HG03520 (cell line): ENCODE measurements around the gene DUSP22.
A peak's percentile ranks its signal among the peaks of the same experiment; 100 is the strongest.

Experiments used
- ATAC-seq: cut with Tn5 transposase; IDR thresholded peaks from one replicate; pipeline ENCODE4 v1.9.1; 2021; ENCODE audit warnings: mild to moderate bottlenecking, moderate library complexity; ENCODE audit not compliant: unreplicated experiment

Gene DUSP22

DNA sequence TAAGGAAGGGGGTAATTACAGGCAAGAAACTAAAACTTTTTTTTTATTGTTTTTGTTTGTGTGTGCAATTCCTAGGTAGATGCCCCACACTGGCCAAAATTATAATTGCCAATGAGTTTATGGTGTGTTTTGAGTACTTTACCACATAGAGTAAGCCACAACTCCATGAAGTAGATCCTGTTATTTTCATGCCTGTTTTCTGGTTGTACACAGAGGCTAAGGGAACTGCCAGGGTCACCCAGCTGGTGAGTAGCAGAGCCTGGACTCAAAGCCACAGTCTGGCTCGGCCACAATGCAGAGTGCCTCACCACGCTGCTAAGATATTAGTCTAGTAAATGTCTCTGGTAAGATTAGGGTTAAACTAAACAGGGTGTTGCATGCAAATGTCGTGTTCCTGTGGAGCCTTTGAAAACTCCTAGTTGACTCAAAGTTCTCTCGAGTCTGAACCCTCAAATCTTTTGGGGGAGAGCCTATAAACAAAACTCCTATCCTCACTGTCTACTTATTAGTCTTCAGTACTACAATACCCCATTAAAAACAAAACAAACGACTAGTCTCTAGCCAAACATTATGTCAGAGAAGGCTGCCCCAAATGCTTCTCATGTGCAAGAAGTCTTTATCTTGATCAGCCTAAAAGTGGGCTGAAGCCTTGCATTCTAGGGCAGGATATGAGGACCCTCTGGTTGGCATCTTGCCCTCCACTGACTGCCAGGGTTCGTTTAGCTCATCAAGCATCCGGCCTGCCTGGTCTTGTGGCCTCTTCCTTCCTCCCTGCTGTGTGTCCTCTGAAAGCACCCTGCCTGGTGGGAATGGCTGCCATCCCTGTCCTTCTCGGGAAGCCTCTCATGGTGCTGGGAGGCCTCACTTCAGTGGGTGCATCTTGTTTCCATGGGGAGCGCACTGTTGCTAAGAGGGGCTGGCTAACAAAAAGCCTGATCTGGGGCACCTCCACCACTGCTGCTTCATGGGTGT, 4.2 kb downstream of the DUSP22 start:
- peak; percentile 17 for ATAC-seq

DNA sequence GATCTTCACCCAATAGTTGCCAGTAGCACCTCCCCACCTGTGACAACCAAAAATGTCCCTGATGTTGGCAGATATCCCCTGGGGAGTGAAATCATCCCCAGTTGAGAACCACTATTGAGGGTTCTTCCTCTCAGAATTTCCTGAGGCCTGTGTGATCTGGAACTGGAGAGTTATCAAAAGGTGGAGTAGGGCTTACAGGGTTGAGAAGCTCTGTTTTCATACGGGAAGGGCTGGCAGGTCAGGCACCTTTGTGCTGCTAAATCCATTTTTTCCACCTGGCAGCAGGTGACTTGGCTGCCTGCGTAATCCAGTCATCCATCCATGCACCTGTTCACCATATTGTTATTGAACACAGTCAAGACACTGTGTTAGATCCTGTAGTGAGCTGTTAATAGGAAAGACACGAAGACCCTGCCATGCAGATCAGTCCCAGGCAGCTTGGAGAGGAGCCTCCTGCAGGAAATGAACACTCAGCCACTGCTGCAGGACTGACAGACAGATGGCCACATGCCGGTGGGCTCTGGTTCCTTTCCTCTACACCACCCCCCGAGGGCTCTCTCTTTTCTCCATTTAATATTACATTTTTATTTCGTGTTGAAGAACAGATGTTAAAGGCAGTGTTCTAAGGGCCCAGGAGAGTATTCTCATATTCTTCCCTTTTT, 5.4 kb downstream of the DUSP22 start:
- no peak for ATAC-seq

DNA sequence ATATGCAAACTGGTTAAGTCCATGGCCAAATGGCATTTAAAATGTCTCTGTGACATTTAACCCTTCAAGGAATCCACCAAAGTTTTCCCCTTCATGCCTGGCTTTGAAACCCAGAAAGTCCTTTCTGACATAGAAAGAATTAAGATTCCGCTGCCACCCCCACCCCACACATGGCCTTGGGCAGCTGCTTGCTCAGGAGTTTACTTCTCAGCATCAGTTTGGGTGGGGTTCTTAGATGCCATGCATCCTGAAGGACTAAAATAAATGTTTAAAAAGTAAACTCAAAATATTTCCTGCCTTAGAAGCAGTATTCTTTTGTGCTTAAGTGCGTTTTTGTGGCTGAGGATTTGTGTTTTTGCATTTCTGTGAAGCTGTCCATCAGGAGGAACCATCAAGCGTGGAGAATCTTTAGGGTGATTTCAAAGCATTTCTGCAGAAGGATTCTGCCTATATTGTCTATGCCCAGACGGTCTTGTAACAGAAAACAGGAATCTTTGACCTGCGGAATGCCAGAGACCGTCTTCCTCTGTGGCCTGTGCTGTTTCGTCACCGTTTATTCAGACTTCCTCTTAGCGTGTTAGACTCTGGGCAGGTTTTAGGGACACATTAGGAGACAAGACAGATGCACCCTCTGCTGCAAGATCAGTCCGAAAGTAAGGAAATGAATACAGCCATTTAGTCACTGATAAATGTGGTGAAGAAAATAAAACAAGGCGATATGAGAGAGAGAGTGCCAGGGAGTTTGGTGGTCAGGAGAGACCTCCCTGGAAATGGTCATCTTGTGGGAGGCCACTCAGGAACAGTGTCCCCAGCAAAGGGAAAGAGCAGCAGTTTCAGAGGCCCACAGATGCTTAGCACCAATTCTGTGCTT, 6.2 kb downstream of the DUSP22 start:
- ATAC-seq = no peak

DNA sequence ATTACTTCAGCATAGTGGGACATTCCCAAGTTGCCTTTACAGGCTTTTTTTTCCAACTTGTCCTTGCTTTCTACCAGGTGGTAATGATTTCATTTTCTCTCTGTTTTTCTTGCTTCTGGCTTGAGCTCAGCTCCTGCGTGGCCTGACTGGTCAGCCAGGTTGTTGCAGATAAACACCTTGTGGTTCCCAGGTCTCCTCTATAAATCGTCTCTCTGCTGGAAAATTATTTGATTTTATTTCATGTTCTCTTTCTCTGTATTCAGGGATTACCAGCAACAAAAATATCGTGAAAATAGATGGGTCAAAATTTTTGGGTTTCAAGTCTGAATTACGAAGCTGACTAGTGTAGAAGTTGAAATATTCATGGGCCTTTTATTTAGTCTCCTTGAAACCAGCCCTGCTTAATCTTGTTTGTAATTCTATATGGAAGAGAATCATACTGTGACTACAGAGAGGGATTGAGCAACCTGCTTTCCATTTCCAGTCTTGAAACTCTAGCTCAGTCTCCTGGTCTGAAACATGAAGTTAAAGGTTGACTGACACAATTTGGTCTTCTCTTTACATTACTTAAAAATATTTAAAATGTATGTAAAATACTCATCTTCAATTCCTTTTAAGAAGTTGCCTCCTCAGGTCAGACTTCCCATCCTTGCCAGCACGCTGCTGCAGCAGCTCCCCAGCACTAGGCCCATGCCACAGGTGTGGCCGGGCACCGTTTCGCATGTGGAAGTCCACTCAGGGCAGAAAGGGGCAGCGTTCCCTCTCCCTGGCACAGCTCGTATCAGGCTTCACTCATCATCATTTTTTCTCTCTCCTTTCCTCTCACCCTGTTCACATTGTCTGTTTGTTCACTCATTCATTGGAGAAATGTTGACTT, 7.1 kb downstream of the DUSP22 start:
- ATAC-seq = no peak

DNA sequence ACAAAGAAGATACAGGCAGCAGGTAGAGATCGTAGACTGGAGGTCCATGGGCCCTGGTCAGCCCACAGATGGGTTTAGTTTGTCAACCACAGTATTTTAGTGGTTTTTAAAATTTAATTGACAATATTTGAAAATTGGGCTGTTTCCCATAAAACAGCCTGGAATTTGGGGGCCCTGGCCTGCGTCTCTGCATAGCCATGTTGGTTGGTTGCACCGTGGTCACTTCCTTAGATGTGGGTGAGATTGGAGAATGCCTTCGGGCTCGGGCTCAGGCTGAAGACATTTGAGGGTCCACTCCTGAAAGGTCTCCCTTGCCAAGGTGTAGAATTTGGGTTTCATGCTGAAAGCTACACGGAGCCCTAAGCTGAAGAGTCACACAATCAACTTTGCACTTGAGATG, 7.7 kb downstream of the DUSP22 start:
- no peak for ATAC-seq

DNA sequence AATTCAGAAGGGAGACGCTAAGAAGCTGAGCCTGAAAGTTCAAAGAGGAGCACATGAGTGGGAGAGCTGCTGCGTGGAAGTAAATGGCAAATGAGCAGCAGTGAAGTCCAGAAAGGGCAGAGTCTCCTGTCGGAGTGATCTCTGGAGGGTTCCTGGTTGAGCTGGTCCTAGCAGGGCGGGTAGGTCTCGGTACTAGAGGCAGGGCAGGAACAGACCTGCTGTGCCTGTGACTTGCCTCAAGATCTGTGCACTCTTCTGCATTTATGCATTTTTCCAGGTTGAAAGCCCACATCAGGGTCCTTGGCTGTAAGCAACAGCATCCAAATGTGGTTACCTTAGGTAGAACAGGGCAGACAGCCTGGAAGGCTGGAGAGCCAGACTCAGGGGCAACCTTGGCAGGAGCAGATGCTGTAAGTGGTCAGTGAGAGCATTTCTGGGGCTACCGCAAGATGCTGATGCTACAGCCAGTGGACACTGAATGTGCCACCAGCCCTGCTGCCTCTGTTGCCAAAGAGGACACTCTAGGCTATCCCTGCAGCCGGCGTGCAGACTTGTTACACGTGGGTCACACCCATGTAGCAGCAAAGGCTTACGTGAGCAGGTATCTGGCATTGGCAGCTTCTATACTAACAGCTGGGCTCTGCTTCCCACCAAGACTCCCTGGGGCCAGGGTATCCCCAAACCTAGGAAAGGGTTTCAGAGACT, 8.4 kb downstream of the DUSP22 start:
- no peak for ATAC-seq

DNA sequence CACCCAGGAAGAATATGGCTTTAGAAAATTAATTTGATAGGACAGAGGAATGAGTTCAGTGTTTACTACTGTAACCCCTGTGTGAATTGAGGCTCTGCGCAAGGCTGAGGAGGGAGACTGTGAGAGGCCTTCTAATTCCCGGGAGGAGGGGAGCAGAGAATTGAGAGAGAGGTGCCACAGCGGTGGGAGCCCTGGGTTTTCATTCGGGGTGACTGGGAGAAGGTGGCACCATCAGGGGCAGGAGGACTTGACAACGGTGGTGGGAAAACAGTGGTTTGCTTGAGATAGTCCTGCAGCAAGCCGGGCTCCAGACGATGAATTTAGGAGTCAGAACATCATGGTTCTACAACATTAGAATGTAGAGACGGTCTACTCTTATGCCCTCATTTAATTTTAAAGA, 9.2 kb downstream of the DUSP22 start:
- ATAC-seq = no peak

DNA sequence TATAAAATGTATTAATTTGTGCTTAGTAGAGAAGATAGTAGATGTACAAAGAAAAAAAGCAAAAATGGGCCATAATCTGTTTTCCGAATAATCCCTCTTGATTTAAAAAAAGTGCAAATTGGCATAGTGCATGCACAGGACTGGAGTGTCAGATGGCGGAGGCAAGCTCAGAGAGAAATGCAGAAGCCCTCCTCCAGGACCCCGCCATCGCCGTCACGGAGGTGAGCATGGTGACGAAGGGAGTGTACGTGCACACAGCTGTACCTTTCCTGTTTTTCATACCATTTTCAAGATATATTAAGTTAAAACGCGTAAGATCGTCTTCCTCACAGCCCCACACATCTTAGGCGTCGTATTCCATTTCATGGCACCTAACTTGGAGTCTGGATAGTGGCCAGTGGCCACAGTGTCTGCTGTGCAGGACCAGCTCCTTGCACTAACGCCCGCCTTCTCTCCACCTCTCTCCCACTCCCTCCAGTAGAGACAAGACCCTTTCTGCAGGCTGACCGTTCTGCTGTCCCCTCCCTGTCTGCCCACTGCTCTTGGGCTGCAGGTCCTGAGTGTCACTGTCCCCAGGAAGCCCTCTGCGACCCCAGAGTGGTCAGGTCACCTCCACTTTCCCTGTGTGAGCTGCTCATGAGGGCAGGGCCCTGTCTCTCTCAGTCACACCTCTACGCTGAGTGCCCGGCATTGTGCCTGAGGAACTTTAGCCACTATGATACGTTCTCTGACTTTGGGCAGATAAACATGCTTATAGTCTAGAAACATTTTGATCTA, 9.8 kb downstream of the DUSP22 start:
- no peak for ATAC-seq

DNA sequence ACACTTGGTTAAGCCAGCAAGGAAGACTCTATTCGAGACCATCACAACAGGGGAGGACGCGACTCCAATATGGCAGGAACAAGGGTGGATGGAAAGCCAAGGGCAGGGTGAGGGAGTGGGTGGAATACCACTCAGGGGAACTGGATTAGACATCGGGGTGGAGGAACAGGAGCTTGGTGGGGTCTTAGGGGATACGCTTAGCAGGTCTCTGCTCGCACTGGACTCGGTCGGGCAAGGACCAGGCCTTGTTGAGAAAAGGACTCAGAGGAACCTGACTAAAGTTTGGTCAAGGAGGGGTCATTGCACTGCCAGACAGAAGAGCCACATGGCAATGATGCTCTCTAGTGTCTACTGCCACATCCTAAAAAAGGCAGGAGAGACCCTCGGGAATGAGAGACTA, 10.5 kb downstream of the DUSP22 start:
- no peak for ATAC-seq

DNA sequence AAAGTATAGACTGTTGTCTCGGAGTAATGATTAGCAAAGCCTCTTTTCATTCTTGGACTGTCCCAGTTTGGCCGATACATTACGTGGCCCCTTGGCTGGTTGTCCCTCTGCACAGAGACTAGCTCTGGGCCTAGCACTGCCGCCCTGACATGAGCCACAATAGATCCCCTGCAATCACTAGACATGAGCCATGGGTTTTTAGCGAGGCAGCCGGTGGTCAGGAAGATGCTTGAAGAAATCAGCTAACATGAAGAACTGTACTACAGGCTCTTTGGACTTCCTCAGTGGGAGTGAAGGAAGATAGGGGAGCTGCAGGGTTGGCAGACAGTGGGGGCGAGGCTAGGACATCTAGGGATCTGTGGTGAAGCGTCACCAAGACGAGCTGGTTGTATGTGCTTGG, 11.0 kb downstream of the DUSP22 start:
- no peak for ATAC-seq

DNA sequence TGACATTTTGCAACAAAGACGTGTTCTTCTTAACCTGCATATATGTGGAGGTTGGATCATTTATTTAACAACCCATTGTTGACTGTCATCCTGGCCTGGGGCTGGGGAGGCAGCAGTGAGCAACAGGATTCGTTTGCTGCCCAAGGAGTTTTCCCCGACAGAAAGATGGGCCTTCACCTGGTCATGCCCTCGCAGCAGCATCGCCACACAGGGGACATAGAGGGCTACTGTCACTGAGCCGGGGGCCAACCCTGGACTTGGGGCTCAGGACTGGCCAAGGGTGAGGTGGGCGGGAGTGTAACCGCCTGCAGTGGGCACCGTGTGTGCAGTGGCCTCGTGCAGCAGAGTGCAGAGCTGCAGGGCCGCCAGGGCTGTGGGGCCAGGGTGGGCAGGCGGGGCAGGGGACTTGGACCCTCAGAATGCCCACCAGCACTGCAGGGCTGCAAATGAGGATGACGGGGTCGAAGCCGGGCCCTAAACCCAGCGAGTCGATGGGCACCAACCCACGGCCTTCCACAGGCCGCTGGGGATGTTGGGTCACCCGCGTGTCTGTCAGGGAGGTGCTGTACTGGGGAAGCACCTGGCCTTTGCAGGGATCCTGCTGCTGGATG, 11.8 kb downstream of the DUSP22 start:
- no peak for ATAC-seq

DNA sequence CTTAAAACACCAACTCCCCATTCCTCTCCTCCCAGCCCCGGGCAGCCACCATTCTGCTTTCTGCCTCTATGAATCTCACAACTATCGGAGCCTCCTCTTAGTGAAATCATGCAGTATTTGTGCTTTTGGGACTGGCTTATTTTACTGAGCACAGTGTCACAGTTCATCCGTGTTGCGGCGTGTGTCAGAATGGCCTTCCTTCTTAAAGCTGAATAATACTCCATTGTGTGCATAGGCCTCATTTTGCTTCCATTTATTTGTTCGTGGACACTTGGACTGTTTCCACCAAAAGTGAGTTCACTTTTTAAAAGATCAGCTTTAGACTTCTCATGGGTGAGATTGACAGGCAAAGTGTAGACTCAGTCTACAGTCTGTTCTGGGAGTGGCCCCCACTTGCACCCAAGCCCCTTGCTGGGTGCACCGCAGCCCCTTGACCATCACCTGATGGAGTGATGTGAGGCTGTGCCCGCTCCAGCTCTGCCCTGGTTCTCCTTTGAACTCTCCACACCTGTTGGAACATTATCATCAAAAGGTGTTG, 12.6 kb downstream of the DUSP22 start:
- ATAC-seq = peak; percentile 4

DNA sequence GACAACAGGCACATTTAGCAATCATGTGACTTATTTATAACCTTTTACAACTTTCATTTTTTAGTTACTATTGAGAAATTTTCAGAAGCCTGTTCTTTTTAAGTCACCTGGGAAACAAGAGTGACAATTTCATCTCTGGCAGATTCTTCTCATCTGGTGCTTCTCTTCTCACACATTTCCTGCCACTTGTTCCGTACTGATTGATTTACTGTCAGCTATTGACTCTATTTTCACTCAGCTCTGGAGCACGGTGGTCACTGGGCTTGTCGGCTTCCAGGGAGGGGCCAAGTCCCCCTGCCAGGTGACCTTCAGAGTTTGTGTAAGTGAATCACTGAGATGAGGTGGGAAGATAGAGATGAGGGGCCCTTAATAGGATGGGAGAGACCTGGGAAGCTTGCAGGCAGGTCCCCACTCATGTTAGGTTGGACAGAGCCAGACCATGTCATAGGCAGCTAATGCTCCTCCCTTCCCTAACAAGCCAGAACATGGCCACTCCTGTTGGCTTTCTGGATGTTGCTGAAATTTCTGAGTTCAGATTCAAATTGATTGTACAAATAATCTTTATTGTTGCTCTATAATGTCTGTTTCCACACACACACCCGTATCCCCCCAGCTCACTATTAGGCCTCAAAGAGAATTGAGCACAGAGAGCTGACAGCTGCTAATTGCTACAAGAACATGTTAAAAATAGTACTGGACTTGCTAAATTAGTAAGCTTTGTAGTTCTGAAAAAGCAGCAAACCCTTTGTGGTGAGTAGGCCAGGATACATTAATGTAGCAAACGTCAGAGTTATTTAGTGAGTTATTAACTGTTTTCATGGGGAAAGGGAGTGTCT, 13.3 kb downstream of the DUSP22 start:
- ATAC-seq = peak; percentile 86

DNA sequence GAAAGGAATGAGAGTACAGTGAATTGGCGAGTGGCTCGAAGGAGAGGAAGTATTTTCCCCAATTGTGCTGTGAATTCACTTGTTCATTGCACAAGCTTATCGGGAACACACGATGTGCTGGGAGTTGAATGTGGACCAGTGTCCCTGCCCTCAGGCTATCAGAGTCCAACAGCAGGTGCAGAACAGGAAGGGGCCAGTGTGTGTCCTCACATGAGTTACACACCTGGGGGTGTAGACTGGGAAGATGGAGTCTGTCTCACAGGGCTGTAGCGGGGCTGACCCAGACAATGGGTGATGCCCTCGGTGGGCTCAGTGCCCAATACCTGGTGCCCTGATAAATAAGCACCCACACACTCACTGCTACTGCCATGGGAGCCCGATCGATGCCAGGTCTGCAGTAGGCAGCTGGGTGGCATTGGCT, 14.4 kb downstream of the DUSP22 start:
- ATAC-seq = no peak

DNA sequence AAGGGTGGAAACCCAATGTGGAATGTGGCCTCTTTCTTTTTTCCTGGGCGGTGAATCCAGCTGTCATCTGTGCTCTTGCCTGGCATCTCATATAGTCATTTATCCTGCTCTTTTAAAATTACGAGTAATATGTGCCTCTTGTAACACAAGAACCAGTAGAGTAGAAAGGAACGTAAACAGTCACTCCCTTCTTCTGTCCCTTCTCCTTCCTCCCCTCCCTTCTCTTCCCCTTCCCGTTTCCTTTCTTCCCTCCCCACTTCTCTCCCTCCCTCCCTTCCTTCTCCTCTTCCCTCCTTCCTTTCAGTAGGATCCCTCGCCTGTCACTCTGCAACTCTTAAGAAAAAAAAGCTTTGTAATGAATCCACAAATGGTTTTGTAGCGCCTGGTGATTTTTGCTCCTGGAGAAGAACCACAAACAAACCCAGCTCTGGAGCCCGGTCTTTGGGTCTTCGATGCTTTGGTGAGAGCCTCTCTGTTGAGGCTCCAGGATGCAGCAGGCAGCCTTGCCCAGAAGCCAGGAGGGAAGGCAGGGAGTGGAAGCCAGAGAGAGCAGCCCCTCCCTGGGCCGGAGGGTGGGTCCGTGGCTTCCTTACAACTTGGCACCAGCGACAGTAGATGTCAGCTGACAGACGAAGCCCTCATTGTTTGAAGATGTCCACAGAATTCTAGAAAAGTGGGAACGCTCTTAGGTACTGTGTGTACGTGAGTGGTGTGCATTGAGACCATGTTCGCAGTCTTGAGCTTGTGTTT, 15.0 kb downstream of the DUSP22 start:
- ATAC-seq = no peak

DNA sequence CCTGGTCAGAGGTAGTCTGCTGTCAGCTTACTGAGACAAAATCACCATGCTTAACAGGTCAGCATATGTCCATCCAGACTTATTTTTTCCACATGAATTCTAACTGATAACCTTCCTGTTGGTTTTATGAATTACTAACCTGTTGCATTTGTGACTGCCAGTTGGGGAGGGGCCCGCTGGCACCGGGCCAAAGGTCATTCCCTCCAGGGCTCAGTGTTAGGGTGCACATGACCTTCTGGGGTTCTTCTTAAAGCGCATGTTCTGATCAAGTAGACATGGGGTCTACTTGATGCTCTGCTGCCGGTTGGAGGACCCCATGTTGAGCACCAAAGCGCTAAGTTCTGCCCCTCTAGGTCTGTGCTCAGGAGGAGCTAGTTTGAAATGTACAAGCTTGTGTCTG, 15.6 kb downstream of the DUSP22 start:
- no peak for ATAC-seq

DNA sequence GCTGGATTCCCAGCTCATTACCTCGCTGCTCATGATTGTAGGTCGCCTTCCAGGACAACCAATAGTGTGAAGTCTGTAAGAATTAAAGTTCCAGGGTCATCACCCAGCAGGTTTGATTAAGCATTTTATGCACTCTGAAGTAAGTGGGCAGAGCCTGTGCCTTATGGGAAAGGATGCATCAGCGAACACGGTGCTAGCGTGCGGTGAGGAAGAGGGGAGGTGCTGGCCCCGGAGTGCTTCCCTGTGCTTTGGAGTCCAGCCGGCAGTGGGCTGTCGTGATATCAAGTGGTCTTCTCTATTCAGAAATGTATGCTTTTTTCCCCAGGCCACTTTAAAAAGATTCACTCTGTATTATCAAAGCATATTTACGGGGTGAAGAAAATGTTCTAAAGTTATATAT, 16.0 kb downstream of the DUSP22 start:
- ATAC-seq = no peak
